ENCODE measurements around the gene ZNF335. TPM values are rescaled to one million over a fixed set of nuclear protein-coding genes. Genes with fewer than 3 reads are reported as not detected.

The ZNF335 gene
- total and polyA plus RNA-seq, 2 of the 13 experiments (the other 11 are each of a cell fraction or from before 2014, with no cell fraction given) = 9.7 to 13.7 TPM

DNA sequence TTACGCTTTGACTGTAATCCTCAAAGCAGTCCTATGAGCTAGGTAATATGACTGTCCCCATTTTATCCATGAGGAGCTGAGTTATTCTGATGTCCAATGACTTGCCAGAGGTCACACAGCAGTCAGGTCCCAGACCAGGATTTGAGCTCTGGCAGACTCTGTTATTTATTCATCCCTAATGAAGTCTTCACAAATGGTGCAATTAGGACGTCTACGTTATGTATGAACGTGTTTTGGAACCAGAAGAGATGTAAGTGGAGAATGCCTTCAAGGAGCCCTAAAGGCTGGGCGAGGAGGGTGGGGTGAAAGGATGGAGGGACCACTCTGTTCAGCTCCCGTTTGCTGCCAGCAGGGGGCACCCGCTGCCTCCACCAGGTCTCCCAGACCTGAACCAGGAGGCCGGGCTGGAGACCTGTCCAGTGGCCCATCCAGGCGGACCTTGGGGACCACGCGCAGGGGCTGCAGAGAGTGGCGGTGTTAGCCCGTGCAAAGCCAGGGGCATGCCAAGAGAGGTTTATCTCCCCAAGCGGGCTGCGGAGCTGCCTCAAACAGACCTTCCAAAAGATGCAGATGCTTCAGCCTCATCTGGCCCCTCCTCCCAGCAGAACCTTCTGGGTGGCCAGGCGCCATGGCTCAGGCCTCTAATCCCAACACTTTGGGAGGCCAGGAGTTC, 15.2 kb upstream of the ZNF335 start (continued):
- TF ChIP-seq, protein P1, sequence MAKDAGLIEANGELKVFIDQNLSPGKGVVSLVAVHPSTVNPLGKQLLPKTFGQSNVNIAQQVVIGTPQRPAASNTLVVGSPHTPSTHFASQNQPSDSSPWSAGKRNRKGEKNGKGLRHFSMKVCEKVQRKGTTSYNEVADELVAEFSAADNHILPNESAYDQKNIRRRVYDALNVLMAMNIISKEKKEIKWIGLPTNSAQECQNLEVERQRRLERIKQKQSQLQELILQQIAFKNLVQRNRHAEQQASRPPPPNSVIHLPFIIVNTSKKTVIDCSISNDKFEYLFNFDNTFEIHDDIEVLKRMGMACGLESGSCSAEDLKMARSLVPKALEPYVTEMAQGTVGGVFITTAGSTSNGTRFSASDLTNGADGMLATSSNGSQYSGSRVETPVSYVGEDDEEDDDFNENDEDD (CRISPR knock-in tag; IDR thresholded peaks at IDR 0.05; ENCODE audit: borderline replicate concordance) = no peak
- TF ChIP-seq RFX3 (CRISPR knock-in tag; IDR thresholded peaks at IDR 0.05) (no peak), SIX4 (CRISPR knock-in tag; IDR thresholded peaks at IDR 0.05) (no peak), SRSF9 (IDR thresholded peaks at IDR 0.05; ENCODE audit: borderline replicate concordance, insufficient read depth, low read depth, low read length, poor library complexity, severe bottlenecking) (no peak), HNRNPUL1 (IDR thresholded peaks at IDR 0.05; ENCODE audit: low read depth, low read length) (no peak), KDM4B (CRISPR knock-in tag; IDR thresholded peaks at IDR 0.05) (no peak), ZNF367 (CRISPR knock-in tag; IDR thresholded peaks at IDR 0.05; ENCODE audit: borderline replicate concordance) (no peak), ZNF652 (CRISPR knock-in tag; IDR thresholded peaks at IDR 0.05; ENCODE audit: borderline replicate concordance, low read depth) (no peak), MXD4 (CRISPR knock-in tag; IDR thresholded peaks at IDR 0.05) (0 out of 2 replicates have a peak, but pooled peaks have one; percentile 34), NCOR1 (IDR thresholded peaks at IDR 0.05; ENCODE audit: borderline replicate concordance, low read length) (no peak), ZC3H4 (CRISPR knock-in tag; IDR thresholded peaks at IDR 0.05; ENCODE audit: borderline replicate concordance) (no peak), ASH2L (IDR thresholded peaks at IDR 0.05; ENCODE audit: insufficient read length, low read depth, low read length) (no peak), ZNF180 (CRISPR knock-in tag; IDR thresholded peaks at IDR 0.05; ENCODE audit: borderline replicate concordance, low read depth) (no peak)
- TF ChIP-seq, protein P2, sequence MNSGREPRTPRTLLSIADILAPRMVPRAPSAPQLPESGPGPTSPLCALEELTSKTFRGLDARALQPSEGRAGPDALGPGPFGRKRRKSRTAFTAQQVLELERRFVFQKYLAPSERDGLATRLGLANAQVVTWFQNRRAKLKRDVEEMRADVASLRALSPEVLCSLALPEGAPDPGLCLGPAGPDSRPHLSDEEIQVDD (CRISPR knock-in tag; IDR thresholded peaks at IDR 0.05; ENCODE audit: borderline replicate concordance) = no peak
- TF ChIP-seq, protein P3, sequence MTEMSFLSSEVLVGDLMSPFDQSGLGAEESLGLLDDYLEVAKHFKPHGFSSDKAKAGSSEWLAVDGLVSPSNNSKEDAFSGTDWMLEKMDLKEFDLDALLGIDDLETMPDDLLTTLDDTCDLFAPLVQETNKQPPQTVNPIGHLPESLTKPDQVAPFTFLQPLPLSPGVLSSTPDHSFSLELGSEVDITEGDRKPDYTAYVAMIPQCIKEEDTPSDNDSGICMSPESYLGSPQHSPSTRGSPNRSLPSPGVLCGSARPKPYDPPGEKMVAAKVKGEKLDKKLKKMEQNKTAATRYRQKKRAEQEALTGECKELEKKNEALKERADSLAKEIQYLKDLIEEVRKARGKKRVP (CRISPR knock-in tag; IDR thresholded peaks at IDR 0.05) = no peak
- TF ChIP-seq, protein P4, sequence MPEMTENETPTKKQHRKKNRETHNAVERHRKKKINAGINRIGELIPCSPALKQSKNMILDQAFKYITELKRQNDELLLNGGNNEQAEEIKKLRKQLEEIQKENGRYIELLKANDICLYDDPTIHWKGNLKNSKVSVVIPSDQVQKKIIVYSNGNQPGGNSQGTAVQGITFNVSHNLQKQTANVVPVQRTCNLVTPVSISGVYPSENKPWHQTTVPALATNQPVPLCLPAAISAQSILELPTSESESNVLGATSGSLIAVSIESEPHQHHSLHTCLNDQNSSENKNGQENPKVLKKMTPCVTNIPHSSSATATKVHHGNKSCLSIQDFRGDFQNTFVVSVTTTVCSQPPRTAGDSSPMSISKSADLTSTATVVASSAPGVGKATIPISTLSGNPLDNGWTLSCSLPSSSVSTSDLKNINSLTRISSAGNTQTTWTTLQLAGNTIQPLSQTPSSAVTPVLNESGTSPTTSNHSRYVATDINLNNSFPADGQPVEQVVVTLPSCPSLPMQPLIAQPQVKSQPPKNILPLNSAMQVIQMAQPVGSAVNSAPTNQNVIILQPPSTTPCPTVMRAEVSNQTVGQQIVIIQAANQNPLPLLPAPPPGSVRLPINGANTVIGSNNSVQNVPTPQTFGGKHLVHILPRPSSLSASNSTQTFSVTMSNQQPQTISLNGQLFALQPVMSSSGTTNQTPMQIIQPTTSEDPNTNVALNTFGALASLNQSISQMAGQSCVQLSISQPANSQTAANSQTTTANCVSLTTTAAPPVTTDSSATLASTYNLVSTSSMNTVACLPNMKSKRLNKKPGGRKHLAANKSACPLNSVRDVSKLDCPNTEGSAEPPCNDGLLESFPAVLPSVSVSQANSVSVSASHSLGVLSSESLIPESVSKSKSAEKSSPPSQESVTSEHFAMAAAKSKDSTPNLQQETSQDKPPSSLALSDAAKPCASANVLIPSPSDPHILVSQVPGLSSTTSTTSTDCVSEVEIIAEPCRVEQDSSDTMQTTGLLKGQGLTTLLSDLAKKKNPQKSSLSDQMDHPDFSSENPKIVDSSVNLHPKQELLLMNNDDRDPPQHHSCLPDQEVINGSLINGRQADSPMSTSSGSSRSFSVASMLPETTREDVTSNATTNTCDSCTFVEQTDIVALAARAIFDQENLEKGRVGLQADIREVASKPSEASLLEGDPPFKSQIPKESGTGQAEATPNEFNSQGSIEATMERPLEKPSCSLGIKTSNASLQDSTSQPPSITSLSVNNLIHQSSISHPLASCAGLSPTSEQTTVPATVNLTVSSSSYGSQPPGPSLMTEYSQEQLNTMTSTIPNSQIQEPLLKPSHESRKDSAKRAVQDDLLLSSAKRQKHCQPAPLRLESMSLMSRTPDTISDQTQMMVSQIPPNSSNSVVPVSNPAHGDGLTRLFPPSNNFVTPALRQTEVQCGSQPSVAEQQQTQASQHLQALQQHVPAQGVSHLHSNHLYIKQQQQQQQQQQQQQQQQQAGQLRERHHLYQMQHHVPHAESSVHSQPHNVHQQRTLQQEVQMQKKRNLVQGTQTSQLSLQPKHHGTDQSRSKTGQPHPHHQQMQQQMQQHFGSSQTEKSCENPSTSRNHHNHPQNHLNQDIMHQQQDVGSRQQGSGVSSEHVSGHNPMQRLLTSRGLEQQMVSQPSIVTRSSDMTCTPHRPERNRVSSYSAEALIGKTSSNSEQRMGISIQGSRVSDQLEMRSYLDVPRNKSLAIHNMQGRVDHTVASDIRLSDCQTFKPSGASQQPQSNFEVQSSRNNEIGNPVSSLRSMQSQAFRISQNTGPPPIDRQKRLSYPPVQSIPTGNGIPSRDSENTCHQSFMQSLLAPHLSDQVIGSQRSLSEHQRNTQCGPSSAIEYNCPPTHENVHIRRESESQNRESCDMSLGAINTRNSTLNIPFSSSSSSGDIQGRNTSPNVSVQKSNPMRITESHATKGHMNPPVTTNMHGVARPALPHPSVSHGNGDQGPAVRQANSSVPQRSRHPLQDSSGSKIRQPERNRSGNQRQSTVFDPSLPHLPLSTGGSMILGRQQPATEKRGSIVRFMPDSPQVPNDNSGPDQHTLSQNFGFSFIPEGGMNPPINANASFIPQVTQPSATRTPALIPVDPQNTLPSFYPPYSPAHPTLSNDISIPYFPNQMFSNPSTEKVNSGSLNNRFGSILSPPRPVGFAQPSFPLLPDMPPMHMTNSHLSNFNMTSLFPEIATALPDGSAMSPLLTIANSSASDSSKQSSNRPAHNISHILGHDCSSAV (CRISPR knock-in tag; IDR thresholded peaks at IDR 0.05; ENCODE audit: borderline replicate concordance) = no peak

Data from HepG2 (cell line).